HL-60/S4 (cell line): Measurements from ENCODE around the gene AAMDC.

Source experiments
- in situ Hi-C: fragments of 300-500 bp; cut with MboI; formaldehyde crosslinking; loops from 2 replicates; pipeline ENCODE4 v1.14.3; 2022; ENCODE audit warnings: low sequenced_read_pairs

Gene AAMDC

DNA sequence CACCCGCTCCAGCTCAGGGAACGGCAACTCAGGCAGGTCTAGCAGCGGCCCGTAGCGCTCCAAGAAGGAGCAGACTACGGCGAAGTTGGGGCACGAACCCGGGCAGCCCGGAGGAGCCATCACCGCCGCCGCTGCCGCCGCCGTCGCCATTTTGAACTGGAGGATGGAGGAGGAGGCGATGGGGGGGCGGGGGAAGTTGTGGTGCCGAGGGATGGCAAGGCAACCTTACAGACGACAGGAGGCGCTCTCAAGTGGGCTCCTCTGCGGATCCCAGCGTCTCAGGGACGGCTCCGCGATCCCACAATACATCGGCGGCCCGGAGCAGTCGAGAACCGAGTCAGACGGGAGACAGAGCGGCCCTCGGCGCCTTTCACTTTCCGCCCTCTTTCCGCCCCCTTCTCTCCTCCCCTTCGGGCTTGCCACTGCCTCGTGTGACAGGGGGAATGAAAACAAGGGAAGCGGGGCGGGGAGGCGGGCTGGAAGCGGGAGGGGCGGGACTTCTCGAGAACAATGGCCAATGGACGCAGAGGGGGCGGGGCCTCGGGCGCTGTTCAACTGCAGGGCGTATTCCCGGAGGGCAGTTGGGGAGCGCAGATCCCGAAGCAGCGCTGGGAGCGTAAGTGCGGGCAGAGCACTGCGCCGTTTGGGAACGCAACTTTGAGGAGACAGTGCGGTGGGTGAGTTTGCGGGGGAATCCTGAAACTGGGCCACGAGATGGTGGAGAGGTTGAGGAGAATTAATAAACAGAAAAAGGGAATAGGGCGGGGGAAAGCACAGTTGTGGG is at the start of gene AAMDC, which contains the start of gene RSF1:
AAMDC (plus strand) TSS at position 580 of the 784 bp plus-strand sequence. CDS start 21,353 bp downstream, outside the sequence.
RSF1 (minus strand) TSS at position 158 of the 784 bp plus-strand sequence; CDS start at position 150, 8 bp downstream.
- in situ Hi-C loops = no loop called here

GRCh38 chr11:77775936-77776335 is 45.0 kb upstream of the AAMDC start:
- in situ Hi-C loops = no loop called here

GRCh38 chr11:77776455-77776854 is 44.5 kb upstream of the AAMDC start:
- in situ Hi-C loops = no loop called here

- in situ Hi-C loops = no loop called here
Measured at GRCh38 chr11:77778118-77778517, 42.8 kb upstream of the AAMDC start.

DNA sequence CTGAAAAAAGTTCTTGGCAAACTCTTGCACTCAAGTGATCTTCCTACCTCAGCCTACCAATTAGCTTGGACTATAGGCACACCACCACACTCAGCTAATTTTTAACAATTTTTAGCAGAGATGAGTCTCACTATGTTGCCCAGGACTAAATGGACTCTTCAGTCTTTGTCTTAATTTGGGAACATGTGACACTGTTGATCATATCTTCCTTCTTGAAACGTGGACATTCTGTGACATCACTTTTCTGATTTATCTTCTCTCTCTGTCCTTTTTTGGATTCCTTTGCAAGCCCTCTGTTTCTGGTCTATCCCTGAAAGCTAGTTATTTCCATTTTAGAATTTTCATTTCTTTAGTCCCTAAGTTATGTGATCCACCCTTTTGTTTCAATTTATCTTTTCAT is 42.4 kb upstream of the AAMDC start:
- in situ Hi-C loops = no loop called here

DNA sequence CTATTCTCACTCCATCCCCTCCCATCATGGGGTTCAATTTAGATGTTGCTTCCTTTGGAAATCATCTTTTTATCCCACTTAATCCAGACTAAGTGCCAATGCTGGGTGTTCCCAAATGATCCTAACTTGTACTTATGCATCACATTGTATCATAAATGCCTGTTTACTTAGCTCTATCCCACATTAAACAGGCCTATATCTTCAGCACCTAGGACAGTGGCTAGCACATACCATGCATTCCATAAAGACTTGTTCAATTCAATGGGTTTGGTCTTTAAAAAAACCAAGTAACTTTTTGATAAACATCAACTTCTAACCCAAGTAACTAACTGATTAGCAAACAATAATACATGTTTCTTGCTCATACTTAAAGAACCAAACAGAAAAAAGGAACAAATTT is 41.0 kb upstream of the AAMDC start:
- in situ Hi-C loops = no loop called here

- in situ Hi-C loops = no loop called here
Measured at GRCh38 chr11:77783025-77783424, 37.9 kb upstream of the AAMDC start.

- in situ Hi-C loops = no loop called here
Measured at GRCh38 chr11:77784572-77784971, 36.4 kb upstream of the AAMDC start.

GRCh38 chr11:77789061-77789730 is 31.7 kb upstream of the AAMDC start:
- in situ Hi-C loops = no loop called here

- in situ Hi-C loops = no loop called here
Measured at GRCh38 chr11:77789731-77790476, 31.0 kb upstream of the AAMDC start.

DNA sequence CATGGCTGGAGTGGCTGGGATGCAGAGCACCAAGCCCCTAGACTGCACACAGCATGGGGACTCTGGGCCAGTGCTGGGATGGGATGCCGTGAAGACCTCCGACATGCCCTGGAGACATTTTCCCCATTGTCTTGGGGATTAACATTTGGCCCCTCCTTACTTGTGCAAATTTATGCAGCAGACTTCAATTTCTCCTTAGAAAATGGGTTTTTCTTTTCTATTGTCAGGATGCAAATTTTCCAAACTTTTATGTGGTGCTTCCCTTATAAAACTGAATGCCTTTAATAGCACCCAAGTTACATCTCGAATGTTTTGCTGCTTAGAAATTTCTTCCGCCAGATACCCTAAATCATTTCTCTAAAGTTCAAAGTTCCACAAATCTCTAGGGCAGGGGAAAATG is 29.6 kb upstream of the AAMDC start:
- in situ Hi-C loops = no loop called here

GRCh38 chr11:77793972-77794371 is 27.0 kb upstream of the AAMDC start:
- in situ Hi-C loops = no loop called here

DNA sequence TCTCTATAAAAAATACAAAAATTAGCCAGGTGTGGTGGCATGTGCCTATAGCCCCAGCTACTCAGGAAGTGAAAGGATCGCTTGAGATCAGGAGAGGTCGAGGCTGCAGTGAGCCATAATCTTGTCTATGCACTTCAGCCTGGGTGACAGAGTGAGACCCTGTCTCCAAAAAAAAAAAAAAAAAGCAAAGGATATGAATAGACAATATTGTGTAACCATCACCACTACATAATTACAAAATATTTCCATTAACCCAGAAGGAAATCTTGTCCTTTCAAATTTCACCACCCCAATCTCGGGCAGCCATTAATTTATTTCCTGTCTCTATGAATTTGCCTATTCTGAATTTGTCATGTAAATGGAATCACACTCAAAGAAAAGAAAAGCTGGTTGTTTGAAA is 21.6 kb upstream of the AAMDC start:
- in situ Hi-C loops = no loop called here

DNA sequence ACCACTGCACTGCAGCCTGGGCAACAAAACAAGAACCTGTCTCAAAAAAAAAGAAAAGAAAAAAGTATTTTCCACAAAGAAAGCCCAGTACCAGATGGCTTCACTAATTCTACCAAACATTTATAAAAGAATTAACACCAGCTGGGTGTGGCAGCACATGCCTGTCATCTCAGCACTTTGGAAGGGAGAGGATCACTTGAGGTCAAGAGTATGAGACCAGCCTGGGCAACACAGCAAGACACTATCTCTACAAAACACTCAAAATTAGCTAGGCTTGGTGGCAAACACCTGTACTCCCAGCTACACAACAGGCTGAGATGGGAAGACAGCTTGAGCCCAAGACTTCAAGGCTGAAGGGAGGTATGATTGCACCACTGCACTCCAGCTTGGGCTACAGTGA is 20.5 kb upstream of the AAMDC start:
- in situ Hi-C loops = no loop called here

GRCh38 chr11:77801477-77801876 is 19.5 kb upstream of the AAMDC start:
- in situ Hi-C loops = no loop called here

GRCh38 chr11:77806415-77806814 is 14.5 kb upstream of the AAMDC start:
- in situ Hi-C loops = no loop called here

- in situ Hi-C loops = no loop called here
Measured at GRCh38 chr11:77806993-77807392, 14.0 kb upstream of the AAMDC start.

DNA sequence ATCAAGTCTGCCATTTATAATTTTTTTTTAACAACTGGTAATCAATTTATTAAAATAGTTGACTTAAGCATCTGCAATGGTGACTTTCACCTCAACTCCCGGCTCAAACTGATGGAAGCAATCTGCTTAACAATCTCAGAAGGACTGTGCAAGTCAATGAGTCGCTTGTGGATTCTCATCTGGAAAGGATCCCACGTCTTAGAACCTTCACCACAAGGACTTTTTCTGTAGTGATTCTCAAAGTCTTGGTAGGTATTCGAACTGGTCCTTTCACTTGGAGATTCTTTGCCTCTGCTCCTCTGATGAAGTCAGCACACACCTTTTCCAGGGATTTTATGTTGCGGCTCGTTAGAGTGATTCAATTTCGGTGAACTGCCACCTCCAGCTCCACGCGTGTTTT is 7.7 kb upstream of the AAMDC start:
- in situ Hi-C loops = no loop called here

DNA sequence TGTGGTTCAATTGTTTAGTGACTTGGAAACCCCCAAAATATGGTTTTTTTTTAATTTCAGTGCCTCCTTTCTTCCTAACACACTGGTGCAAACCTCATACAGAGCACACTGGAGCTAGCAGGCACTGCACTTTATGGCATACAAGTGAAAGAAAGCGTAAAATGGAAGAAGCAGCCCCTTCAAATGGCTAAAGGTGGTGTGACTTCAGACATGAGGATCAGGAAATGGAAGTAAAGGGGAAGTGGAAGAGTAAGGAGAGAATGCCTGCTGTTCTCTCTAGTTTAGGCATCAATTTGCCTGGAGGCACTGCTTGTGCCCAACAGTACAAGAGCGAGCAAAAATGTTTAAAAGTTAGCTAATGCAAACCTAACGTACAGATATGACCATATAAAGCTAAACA is 6.1 kb upstream of the AAMDC start:
- in situ Hi-C loops = no loop called here

- in situ Hi-C loops = no loop called here
Measured at GRCh38 chr11:77815459-77815858, 5.5 kb upstream of the AAMDC start.

GRCh38 chr11:77819411-77819920 is 1.5 kb upstream of the AAMDC start:
- in situ Hi-C loops = no loop called here
